NCI-H748 (cell line): Measurements from ENCODE around the gene PDGFRB.

Experiments
- DNase-seq: peaks from one replicate; lab custom pipeline; 2025; ENCODE audit not compliant: unreplicated experiment; lab: John Stamatoyannopoulos, UW

PDGFRB gene

DNA sequence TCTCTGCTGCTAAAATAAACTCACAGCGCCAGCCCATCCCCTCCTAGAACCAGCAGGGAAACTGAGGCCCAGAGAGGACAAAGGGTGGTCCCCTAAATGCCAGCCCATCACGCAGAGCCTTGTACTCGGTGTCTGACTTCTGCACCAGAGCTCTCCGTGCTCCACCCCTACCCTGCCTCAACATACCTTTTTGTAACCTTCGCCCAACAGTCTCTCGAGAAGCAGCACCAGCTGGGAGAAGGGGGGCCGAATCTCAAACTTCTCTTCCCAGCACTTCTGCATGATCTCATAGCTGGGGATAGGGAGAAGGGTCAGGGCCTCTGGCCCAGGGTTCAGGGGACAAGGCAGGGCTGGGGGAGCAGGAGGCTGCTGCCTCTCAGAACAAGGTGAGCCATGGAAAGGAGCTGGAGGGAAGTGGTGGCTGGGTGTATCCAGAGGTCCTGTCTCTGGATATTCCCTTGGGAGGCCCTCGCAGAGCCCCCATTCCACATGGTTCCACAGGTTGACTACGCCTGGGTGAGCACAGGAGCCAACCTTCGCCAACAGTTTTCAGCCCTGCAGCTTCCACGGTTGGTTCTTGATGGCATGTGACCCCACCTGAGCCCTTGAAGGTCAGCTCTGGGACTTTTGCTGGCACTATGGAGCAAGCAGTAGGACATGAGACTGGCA is 37.0 kb downstream of the PDGFRB start:
- no peak for DNase-seq

DNA sequence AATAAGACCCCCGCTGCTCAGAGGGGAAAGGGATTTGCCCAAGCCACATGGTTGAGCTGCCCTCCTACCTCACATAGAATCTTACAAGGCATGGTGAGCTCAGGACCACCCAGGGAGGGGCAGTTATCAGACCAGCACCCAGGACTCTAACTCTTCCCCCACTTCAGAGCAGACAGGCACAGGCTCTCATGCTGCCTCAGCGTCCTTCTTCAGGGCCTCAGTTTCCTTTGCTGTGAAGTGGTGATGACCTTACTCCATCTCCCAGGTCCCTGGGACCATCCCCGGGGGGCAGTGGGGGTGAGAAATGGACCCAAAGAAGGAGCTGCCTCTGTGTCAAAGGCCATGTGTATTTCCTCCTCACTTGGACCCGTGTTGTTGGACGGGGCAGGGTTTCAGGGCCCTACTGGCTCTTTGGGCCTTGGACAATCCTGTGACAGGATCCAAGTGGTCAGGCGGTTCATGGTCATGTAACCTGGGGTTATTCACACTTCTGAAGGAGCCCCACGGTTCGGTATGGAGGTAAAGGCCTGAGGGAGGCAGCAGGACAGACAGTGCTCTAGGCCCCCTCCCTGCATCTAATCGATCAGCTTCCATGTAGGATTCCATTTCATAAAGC is 37.6 kb downstream of the PDGFRB start:
- no peak for DNase-seq

GRCh38 chr5:150116667-150117400 is 38.8 kb downstream of the PDGFRB start:
- DNase-seq: no peak

DNA sequence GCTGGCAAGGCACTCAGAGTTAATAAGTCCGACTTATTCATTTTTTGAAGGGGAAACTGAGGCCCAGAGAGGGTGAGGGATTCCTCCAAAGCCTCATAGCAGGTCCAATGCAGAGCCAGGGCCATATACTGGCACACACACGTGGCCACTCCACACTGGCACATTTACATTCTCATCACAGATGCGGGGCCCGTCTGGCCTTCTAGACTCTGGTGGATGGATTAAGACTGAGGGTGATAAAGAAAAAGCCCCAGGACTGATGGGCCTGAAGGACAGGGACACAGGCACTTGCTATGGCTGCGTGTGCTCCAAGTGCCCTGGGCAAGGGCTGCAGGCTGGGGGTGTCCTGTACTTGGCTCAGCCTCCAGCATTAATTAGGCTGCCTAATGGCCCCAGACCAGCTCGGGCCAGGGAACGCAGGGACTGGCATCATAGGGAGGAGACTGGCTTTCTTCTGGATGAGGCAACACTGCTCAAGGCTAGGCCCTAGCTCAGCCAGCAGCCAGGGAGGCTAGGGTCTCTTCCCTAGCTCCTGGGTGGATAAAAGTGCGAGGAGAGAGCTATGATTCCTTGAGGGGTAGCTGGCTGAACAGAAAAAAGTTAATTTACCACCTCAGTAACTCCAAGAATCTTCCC is 40.8 kb downstream of the PDGFRB start:
- DNase-seq: no peak

DNA sequence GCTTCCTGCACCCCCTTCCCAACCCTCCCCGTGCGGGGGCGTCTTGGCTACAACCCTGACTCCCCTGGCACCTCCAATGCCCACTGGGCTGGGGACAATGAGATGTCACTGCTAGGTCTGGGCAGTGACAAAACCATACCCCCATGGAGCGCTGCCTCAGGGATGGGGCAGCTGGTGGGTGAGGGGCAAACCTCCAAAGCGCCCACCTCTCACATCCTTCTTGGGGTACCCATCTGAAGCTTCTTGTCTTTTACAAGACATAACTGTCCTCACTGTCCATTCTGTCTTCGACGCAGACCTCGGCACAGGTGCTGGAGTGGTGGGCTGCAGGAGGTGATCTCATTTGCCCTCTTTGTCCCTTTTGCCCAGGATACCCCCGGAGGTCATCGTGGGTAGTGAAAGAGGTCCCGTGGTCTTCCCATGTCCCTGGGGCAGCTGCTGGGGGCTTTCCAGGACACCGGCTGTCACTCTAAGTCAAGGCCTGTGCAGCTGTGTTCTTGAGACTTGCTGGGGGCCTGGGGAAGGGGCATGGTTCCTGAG is 41.5 kb downstream of the PDGFRB start:
- no peak for DNase-seq

- no peak for DNase-seq
Measured at GRCh38 chr5:150113047-150113744, 42.4 kb downstream of the PDGFRB start.

DNA sequence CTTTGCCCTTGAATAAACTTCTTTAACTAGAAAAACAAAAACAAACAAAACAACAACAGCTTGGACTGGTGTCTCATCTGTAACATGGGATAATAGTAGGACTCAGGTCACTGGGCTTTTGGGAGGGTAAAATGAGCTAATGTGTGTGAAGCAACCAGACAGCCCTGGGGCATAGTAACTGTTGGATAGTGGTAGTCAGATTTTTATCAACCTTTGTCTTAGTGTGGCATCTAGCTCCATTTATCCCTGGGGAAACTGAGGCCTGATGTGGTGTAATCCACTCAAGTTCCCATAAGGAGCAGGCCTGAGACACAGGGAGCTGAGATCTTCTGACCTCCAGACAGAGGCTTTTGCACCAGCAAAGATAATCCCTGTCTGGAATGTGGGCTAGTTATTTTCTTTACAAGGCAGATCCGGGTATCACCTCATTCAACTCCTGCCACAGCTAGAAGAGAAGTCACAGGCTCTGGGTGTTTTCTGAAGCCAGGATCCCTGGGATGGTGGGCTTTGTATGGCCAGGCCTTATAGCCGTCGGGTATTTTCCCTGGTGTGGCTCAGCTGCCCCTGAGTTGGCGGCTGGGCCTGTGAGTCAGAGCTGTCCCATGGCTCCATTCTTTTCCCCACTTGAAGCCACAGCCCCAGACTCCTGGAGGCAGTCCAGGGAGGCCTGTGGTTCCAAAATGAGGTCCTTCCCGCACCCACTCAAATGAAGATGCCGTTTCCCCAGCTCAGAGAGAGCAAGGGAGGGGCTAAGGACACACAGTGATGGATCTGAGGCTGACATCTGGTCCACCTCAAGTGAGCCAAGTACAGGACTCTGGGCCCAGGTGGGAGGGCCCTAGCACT is 43.2 kb downstream of the PDGFRB start:
- DNase-seq: no peak

DNA sequence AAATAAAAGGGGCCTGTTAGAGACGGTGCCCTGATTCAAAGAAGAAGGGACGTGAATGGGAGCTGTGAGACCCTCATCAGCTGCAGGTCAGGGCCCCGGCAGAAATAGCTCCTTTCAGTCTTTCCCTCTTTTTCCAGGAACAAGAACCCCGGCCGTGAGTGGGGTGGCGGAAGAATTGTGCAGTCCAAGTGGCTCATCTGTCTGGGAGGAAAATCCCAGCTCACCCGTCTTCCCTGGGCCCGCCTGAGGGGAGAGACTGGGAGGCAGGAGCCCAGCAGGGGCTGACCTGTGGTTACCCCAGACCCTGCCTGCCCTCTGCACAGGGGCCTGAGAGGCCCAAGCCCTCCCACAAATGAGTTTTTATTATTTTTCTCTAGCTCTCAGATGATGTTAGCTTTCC is 44.5 kb downstream of the PDGFRB start:
- DNase-seq: no peak

DNA sequence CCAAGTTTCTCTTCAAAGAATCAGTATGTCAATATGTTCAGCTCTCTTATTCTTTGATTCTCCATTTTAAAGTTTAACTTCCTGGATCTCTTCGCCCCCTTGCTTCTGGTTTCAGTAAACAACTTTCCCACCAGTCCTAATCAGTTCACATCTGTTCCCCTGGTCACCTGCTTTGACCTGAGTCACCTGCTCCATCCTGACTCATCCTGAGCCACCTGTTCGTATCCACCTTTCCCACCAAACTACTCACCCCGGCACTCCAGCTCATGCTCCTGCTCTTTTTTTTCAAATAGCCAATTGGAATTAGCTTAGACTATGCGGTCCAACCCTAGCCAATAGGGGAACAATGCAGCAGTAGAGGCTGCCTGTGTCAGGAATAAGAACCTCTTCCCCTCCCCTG is 45.7 kb downstream of the PDGFRB start:
- no peak for DNase-seq

- no peak for DNase-seq
Measured at GRCh38 chr5:150108711-150109514, 46.7 kb downstream of the PDGFRB start.

GRCh38 chr5:150107909-150108447 is 47.7 kb downstream of the PDGFRB start:
- DNase-seq: no peak

DNA sequence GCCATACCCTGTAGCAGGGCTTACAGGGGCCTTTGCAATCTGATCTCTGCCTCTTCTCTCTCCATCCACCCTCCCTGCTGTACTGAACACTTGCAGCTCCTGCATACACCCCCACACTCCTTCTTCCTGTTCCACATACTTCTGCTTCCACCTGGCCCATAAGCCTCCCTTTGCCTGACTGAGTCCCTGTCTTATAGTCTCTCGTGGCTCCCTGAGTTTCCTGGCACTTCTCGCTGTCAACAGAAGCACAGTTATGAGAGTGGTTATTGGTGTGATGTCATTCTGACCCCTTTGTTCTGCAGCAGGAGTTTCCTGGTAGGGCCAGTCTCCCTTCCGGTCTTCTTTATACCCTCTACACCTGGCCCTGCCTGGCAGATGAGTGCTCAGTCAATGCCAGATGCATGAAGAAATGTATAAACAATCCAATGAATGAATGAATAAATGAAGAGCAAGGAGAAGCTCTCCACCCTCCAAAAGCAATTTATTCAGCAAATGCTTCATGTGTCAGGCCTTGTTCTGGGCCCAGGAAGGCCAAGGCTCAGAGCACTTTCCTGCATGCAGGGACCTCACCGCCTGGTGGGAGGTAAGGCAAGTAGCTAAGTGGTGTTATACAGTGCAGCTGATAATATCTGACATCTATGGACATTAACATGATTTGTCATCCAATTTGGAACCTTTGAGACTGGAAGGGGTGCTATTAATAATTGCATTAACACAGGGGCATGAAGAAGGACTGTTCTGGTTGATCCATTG is 48.8 kb downstream of the PDGFRB start:
- DNase-seq: peak; percentile 16

DNA sequence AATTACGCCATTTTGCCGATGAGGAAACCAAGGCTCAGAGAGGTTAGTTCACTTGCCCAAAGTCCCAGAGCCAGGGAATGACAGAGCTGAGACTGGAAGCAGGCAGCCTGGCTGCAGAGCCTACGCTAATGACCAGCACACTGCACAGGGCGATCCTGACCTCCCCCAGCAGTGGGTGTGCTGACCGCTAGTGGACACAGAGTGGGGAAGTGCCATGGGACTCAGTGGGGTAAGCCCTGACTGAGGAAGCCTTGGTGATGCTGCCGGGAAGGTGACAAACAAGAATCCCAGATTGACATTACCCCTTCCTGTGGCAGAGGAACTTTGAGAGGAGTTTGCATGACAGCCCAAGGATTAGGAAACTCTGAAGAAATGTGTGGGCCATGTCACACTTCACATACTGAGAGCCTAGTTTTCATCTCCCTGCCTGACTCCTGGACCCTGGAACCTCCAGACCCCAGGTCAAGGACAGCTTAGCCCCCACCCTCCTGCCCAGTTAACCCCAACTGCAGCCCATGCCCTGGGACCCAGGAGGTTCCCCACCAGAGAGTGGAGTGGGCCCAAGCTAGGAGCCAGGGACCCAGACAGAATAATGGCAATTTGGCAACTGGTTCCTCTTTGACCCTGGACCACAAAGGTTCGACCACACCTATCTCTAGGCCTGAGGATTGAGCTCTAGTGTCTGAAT is 49.6 kb downstream of the PDGFRB start:
- no peak for DNase-seq

- DNase-seq: no peak
Measured at GRCh38 chr5:150104550-150104870, 51.1 kb downstream of the PDGFRB start.

GRCh38 chr5:150103678-150104549 is 51.7 kb downstream of the PDGFRB start:
- DNase-seq: no peak

DNA sequence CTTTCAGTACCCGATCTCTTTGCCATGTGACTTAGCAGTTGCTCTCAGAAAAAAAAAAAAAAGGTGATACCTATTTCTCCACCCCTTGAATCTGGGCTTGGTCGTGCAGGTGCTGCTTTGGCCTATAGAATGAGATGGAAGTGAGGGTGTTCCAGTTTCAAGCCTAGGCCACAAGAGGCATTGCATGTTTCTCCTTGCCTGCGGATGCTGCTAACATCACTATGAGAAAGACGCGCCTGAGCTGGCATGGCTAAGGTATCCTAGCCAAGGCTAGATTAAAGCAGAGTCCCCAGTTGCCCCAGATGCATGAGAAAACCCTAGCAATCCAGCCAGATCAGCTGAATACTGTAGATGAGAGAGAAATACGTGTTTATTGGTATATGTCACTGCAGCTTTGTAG is 54.6 kb downstream of the PDGFRB start:
- no peak for DNase-seq

GRCh38 chr5:150097152-150097551 is 58.5 kb downstream of the PDGFRB start:
- no peak for DNase-seq
